Common myeloid progenitor, CD34-positive (primary cell): ENCODE measurements around the gene RAD51B.
"Not testable (repeated sequence)": the region's sequence is repeated elsewhere in the genome, so short reads cannot be mapped to it uniquely, and the experiment has no call there.

Source experiments
- CTCF ChIA-PET: fragments of 350-600 bp; sonication (Branson Sonifier 250); formaldehyde crosslinking; loops from one replicate; lab custom pipeline; 2021; ENCODE audit warnings: antibody characterized with exemption; lab: Charles Lee
- POLR2A ChIA-PET: fragments of 350-600 bp; sonication (Branson Sonifier 250); formaldehyde crosslinking; loops from one replicate; lab custom pipeline; 2021; ENCODE audit warnings: antibody characterized with exemption; lab: Charles Lee
- DNase-seq, 3 donors: peaks; one replicate each; pipeline versions ENCODE4 v3.0.0 to v3.0.0-alpha.2; 2013
- H3K27ac ChIP-seq, 2 experiments: 1 replicate in 1 of 2; 2 replicates in 1 of 2; pipeline ENCODE4 v1.7.0; 2013; ENCODE audit warnings: inconsistent platforms in 2 of 2, low read length in 2 of 2, mild to moderate bottlenecking in 2 of 2, low read depth in 1 of 2, moderate library complexity in 1 of 2; ENCODE audit not compliant: severe bottlenecking in 2 of 2, insufficient read depth in 1 of 2, poor library complexity in 1 of 2
- H3K27me3 ChIP-seq, 5 experiments: replicated peaks in 2 of 5; 1 replicate in 3 of 5; 2 replicates in 2 of 5; pipeline versions ENCODE4 v1.6.1 to v1.7.0; 2013; ENCODE audit warnings: low read length in 4 of 5, mild to moderate bottlenecking in 2 of 5, moderate library complexity in 2 of 5, inconsistent platforms in 1 of 5; ENCODE audit not compliant: insufficient read depth in 5 of 5, control insufficient read depth in 4 of 5
- H3K36me3 ChIP-seq, 4 experiments: 1 replicate in 2 of 4; 2 replicates in 2 of 4; pipeline versions ENCODE4 v1.6.1 to v1.7.0; 2013; ENCODE audit warnings: low read length in 3 of 4, control low read depth in 1 of 4, mild to moderate bottlenecking in 1 of 4; ENCODE audit not compliant: control insufficient read depth in 4 of 4, insufficient read depth in 4 of 4
- H3K4me1 ChIP-seq, 4 experiments: 1 replicate in 3 of 4; 2 replicates in 1 of 4; pipeline versions ENCODE4 v1.6.1 to v1.7.1; 2013; ENCODE audit warnings: low read length in 3 of 4, mild to moderate bottlenecking in 3 of 4, control low read depth in 1 of 4, inconsistent platforms in 1 of 4, moderate library complexity in 1 of 4; ENCODE audit not compliant: control insufficient read depth in 4 of 4, insufficient read depth in 4 of 4; ENCODE audit errors: control extremely low read depth in 1 of 4
- H3K4me3 ChIP-seq, 7 experiments: 1 replicate in 4 of 7; 2 replicates in 3 of 7; pipeline versions ENCODE4 v1.5.1 to v1.7.0; 2013; ENCODE audit warnings: mild to moderate bottlenecking in 7 of 7, low read length in 6 of 7, moderate library complexity in 6 of 7, inconsistent platforms in 2 of 7, low read depth in 2 of 7, control low read depth in 1 of 7; ENCODE audit not compliant: insufficient read depth in 4 of 7, control insufficient read depth in 1 of 7; ENCODE audit errors: extremely low read depth in 1 of 7
- H3K9me3 ChIP-seq, 5 experiments: 1 replicate in 4 of 5; 2 replicates in 1 of 5; pipeline versions ENCODE4 v1.6.1 to v1.7.1; 2013; ENCODE audit warnings: low read length in 4 of 5, mild to moderate bottlenecking in 2 of 5, inconsistent platforms in 1 of 5, low read depth in 1 of 5, moderate library complexity in 1 of 5; ENCODE audit not compliant: control insufficient read depth in 4 of 5, insufficient read depth in 2 of 5; ENCODE audit errors: control extremely low read depth in 1 of 5
- WGBS: methylation state at CpG from one replicate; pipeline ENCODE4 v1.1.5; 2013; ENCODE audit not compliant: insufficient coverage; 5-methylcytosine and 5-hydroxymethylcytosine counted together

RAD51B gene

GRCh38 chr14:68284333-68284732 is 464.8 kb downstream of the RAD51B start:
- Histone ChIP-seq H3K4me1 (peaks cover 8 to 46% (median 43%) of the 10 kb centered on the region in 4 experiments), H3K27ac (peak overlapping the region in 1 of 2 experiments; percentile 21), H3K27me3 (no peaks in the 10 kb centered on the region), H3K4me3 (no peak overlapping the region), H3K36me3 (no peaks in the 10 kb centered on the region), H3K9me3 (no peaks in the 10 kb centered on the region)
- CTCF ChIA-PET, result interaction anchor here (1.2 to 2.1 kb wide), 2 partner anchors 505 to 531 kb away, joined by 3 to 5 read pairs; no protein-coding TSS in a partner anchor
- no peak for DNase-seq
- POLR2A ChIA-PET, result no interaction called here

GRCh38 chr14:68284834-68285233 is 465.3 kb downstream of the RAD51B start:
- Histone ChIP-seq H3K4me1 (peaks cover 8 to 46% (median 43%) of the 10 kb centered on the region in 4 experiments), H3K36me3 (no peaks in the 10 kb centered on the region), H3K4me3 (no peak overlapping the region), H3K27me3 (no peaks in the 10 kb centered on the region), H3K27ac (no peak overlapping the region), H3K9me3 (no peaks in the 10 kb centered on the region)
- no peak for DNase-seq
- ChIA-PET POLR2A (interaction anchor here (0.7 kb wide), 1 partner anchor 8 kb away, joined by 3 read pairs; no protein-coding TSS in a partner anchor), CTCF (interaction anchor here (2.0 to 2.1 kb wide), 2 partner anchors 28 to 505 kb away, joined by 4 to 5 read pairs; no protein-coding TSS in a partner anchor)
- 91% methylated on average over 2 of the region's 6 CpGs for WGBS

GRCh38 chr14:68285421-68286179 is 466.0 kb downstream of the RAD51B start:
- no peaks in the 10 kb centered on the region for H3K36me3 ChIP-seq
- peak overlapping the region in 2 of 7 experiments; percentile 46 to 49 for H3K4me3 ChIP-seq
- CTCF ChIA-PET, result interaction anchor here (1.5 to 2.0 kb wide), 2 partner anchors 22 to 28 kb away, joined by 4 to 5 read pairs; no protein-coding TSS in a partner anchor
- H3K27me3 ChIP-seq, result no peaks in the 10 kb centered on the region
- peak; percentile 77 to 92 (median 90) for DNase-seq
- no peaks in the 10 kb centered on the region for H3K9me3 ChIP-seq
- H3K27ac ChIP-seq, result no peak overlapping the region
- 20% methylated on average over 6 of the region's 11 CpGs for WGBS
- H3K4me1 ChIP-seq, result peaks cover 8 to 46% (median 43%) of the 10 kb centered on the region in 4 experiments
- POLR2A ChIA-PET, result interaction anchor here (0.7 kb wide), 1 partner anchor 9 kb away, joined by 3 read pairs; no protein-coding TSS in a partner anchor

GRCh38 chr14:68286667-68287066 is 467.1 kb downstream of the RAD51B start:
- DNase-seq, result peak in 1 of 3 donors; percentile 20

GRCh38 chr14:68289452-68289851 is 469.9 kb downstream of the RAD51B start:
- CTCF ChIA-PET, result interaction anchor here (0.9 to 1.2 kb wide), 2 partner anchors 19 to 22 kb away, joined by 3 read pairs; no protein-coding TSS in a partner anchor
- not testable (repeated sequence) for H3K27me3 ChIP-seq, H3K4me3 ChIP-seq, H3K27ac ChIP-seq, H3K36me3 ChIP-seq, DNase-seq, H3K9me3 ChIP-seq
- 94% methylated on average over 3 of the region's 3 CpGs for WGBS
- H3K4me1 ChIP-seq, result peaks cover 16 to 32% (median 25%) of the 10 kb centered on the region in 4 experiments
- POLR2A ChIA-PET, result interaction anchor here (0.6 kb wide), 1 partner anchor 509 kb away, joined by 3 read pairs; no protein-coding TSS in a partner anchor

More at GRCh38 chr14:68286667-68287066, 467.1 kb downstream of the RAD51B start:
- ChIA-PET CTCF (interaction anchor here (1.5 to 2.0 kb wide), 2 partner anchors 23 to 27 kb away, joined by 4 to 5 read pairs; no protein-coding TSS in a partner anchor), POLR2A (no interaction called here)
- Histone ChIP-seq H3K4me3 (no peak overlapping the region), H3K4me1 (peaks cover 8 to 45% (median 43%) of the 10 kb centered on the region in 4 experiments), H3K27ac (no peak overlapping the region), H3K36me3 (no peaks in the 10 kb centered on the region), H3K27me3 (no peaks in the 10 kb centered on the region), H3K9me3 (no peaks in the 10 kb centered on the region)

GRCh38 chr14:68291820-68292219 is 472.2 kb downstream of the RAD51B start:
- no peak for DNase-seq
- Histone ChIP-seq H3K4me1 (peaks cover 2 to 9% (median 6%) of the 10 kb centered on the region in 4 experiments), H3K27ac (no peak overlapping the region), H3K9me3 (no peaks in the 10 kb centered on the region), H3K36me3 (no peaks in the 10 kb centered on the region), H3K4me3 (no peak overlapping the region), H3K27me3 (no peaks in the 10 kb centered on the region)
- WGBS, result 89% methylated on average over 2 of the region's 2 CpGs
- ChIA-PET POLR2A (no interaction called here), CTCF (interaction anchor here (0.9 to 1.2 kb wide), 2 partner anchors 13 to 22 kb away, joined by 3 read pairs; no protein-coding TSS in a partner anchor)
